HG03432 (cell line): ENCODE data around the gene CYP21A2.
"Not testable (repeated sequence)": the region's sequence is repeated elsewhere in the genome, so short reads cannot be mapped to it uniquely, and the experiment has no call there.

Experiments used
- ATAC-seq: cut with Tn5 transposase; IDR thresholded peaks from one replicate; pipeline ENCODE4 v1.9.1; 2021; ENCODE audit warnings: mild to moderate bottlenecking, moderate library complexity; ENCODE audit not compliant: unreplicated experiment

The CYP21A2 gene

GRCh38 chr6:32037598-32038524, at the start of gene CYP21A2:
CYP21A2 (plus strand) TSS chr6:32038415; CDS start chr6:32038423, 8 bp downstream.
- not testable (repeated sequence) for ATAC-seq

GRCh38 chr6:31989363-31989762, 48.9 kb upstream of the CYP21A2 start:
- not testable (repeated sequence) for ATAC-seq

GRCh38 chr6:31994421-31994820, 43.8 kb upstream of the CYP21A2 start:
- ATAC-seq, result not testable (repeated sequence)

GRCh38 chr6:31996385-31996784, 41.8 kb upstream of the CYP21A2 start:
- not testable (repeated sequence) for ATAC-seq

GRCh38 chr6:32002546-32003268, 35.5 kb upstream of the CYP21A2 start:
- not testable (repeated sequence) for ATAC-seq

- ATAC-seq, result not testable (repeated sequence)
These were observed 34.9 kb upstream of the CYP21A2 start for GRCh38 chr6:32003301-32003700.

- ATAC-seq, result not testable (repeated sequence)
These were observed 33.8 kb upstream of the CYP21A2 start for GRCh38 chr6:32004393-32004792.

GRCh38 chr6:32004864-32005537, 33.2 kb upstream of the CYP21A2 start:
- ATAC-seq, result not testable (repeated sequence)

GRCh38 chr6:32005538-32005880, 32.7 kb upstream of the CYP21A2 start:
- ATAC-seq, result not testable (repeated sequence)

- not testable (repeated sequence) for ATAC-seq
These were observed 32.2 kb upstream of the CYP21A2 start for GRCh38 chr6:32005991-32006529.

- ATAC-seq, result not testable (repeated sequence)
These were observed 31.1 kb upstream of the CYP21A2 start for GRCh38 chr6:32007086-32007485.

GRCh38 chr6:32008037-32008436, 30.2 kb upstream of the CYP21A2 start:
- ATAC-seq, result not testable (repeated sequence)

GRCh38 chr6:32008616-32009015, 29.6 kb upstream of the CYP21A2 start:
- not testable (repeated sequence) for ATAC-seq

- not testable (repeated sequence) for ATAC-seq
These were observed 28.7 kb upstream of the CYP21A2 start for GRCh38 chr6:32009537-32009936.

GRCh38 chr6:32010856-32011530, 27.2 kb upstream of the CYP21A2 start:
- not testable (repeated sequence) for ATAC-seq

GRCh38 chr6:32012941-32013617, 25.1 kb upstream of the CYP21A2 start:
- not testable (repeated sequence) for ATAC-seq

- ATAC-seq, result not testable (repeated sequence)
These were observed 24.5 kb upstream of the CYP21A2 start for GRCh38 chr6:32013738-32014137.

GRCh38 chr6:32014547-32014946, 23.7 kb upstream of the CYP21A2 start, which contains the start of gene C4B:
C4B (plus strand) TSS chr6:32014795; CDS start chr6:32014846, 51 bp downstream.
- not testable (repeated sequence) for ATAC-seq

- ATAC-seq, result not testable (repeated sequence)
These were observed 16.1 kb upstream of the CYP21A2 start for GRCh38 chr6:32022100-32022499.
